Testis (tissue), 2 donors: ENCODE measurements around the gene RABGAP1L.
"Not testable (repeated sequence)": the region's sequence is repeated elsewhere in the genome, so short reads cannot be mapped to it uniquely, and the experiment has no call there.

Experiments
- CTCF ChIP-seq, 3 experiments: fragments of 450-650 bp in 2 of 3; fragments of 200-600 bp in 1 of 3; sonication (generic) in 1 of 3; IDR thresholded peaks; one replicate each; pipeline ENCODE4 v1.5.1; 2016 to 2019; ENCODE audit warnings: antibody characterized with exemption in 3 of 3, mild to moderate bottlenecking in 2 of 3, moderate library complexity in 1 of 3
- POLR2A ChIP-seq: fragments of 450-650 bp; IDR thresholded peaks from one replicate; pipeline ENCODE4 v1.6.1; 2017; ENCODE audit warnings: antibody characterized with exemption, mild to moderate bottlenecking, moderate library complexity

- not testable (repeated sequence) for TF ChIP-seq CTCF (IDR thresholded peaks at IDR 0.05); POLR2A
These were observed 416.8 kb downstream of the RABGAP1L start for GRCh38 chr1:174576120-174576519.
